ENCODE results near the gene GYPC. TPM values are rescaled to one million over a fixed set of nuclear protein-coding genes. Genes with fewer than 3 reads are reported as not detected.
A peak's percentile ranks its signal among the peaks of the same experiment; 100 is the strongest.

GYPC gene
- total RNA-seq, 2 experiments from 2014 or later: 87.6 to 99.8 TPM

GRCh38 chr2:126664234-126664633, 8.3 kb downstream of the GYPC start:
- peaks cover 72% of the 10 kb centered on the region for H3K4me1 Mint-ChIP-seq
- peaks cover 15% of the 10 kb centered on the region for H3K36me3 Mint-ChIP-seq
- CTCF ChIA-PET: interaction anchor here (0.8 to 3.7 kb wide), 4 partner anchors 10 to 136 kb away, joined by 3 to 13 read pairs (median 6); no protein-coding TSS in a partner anchor
- H3K4me3 Mint-ChIP-seq: peak overlapping the region; percentile 49
- no peaks in the 10 kb centered on the region for H3K27me3 Mint-ChIP-seq
- H3K9me3 Mint-ChIP-seq (ENCODE audit: low read depth): no peaks in the 10 kb centered on the region
- H3K27ac Mint-ChIP-seq: peak overlapping the region; percentile 95
- DNase-seq (peak; percentile 68), ATAC-seq (peak; percentile 69)

- peaks cover 71% of the 10 kb centered on the region for H3K4me1 Mint-ChIP-seq
- peak overlapping the region; percentile 49 for H3K4me3 Mint-ChIP-seq
- H3K36me3 Mint-ChIP-seq: peaks cover 14% of the 10 kb centered on the region
- no peaks in the 10 kb centered on the region for H3K27me3 Mint-ChIP-seq
- CTCF ChIA-PET: interaction anchor here (0.8 to 3.7 kb wide), 5 partner anchors 11 to 137 kb away, joined by 3 to 13 read pairs (median 3); no protein-coding TSS in a partner anchor
- peak overlapping the region; percentile 95 for H3K27ac Mint-ChIP-seq
- ATAC-seq: peak; percentile 24
- no peak for DNase-seq
- H3K9me3 Mint-ChIP-seq (ENCODE audit: low read depth): no peaks in the 10 kb centered on the region
Measured at GRCh38 chr2:126664639-126665038, 8.7 kb downstream of the GYPC start.

GRCh38 chr2:126665483-126665882, 9.5 kb downstream of the GYPC start:
- H3K4me1 Mint-ChIP-seq: peaks cover 64% of the 10 kb centered on the region
- DNase-seq: no peak
- no peak for ATAC-seq
- peaks cover 17% of the 10 kb centered on the region for H3K36me3 Mint-ChIP-seq
- H3K27ac Mint-ChIP-seq: peak overlapping the region; percentile 62
- H3K4me3 Mint-ChIP-seq: no peak overlapping the region
- CTCF ChIA-PET: interaction anchor here (0.8 to 3.7 kb wide), 2 partner anchors 111 to 137 kb away, joined by 3 to 9 read pairs; no protein-coding TSS in a partner anchor
- H3K9me3 Mint-ChIP-seq (ENCODE audit: low read depth): no peaks in the 10 kb centered on the region
- H3K27me3 Mint-ChIP-seq: no peaks in the 10 kb centered on the region

- no peak overlapping the region for H3K4me3 Mint-ChIP-seq
- no peak overlapping the region for H3K27ac Mint-ChIP-seq
- CTCF ChIA-PET: interaction anchor here (0.8 kb wide), 1 partner anchor 109 kb away, joined by 3 read pairs; no protein-coding TSS in a partner anchor
- peaks cover 19% of the 10 kb centered on the region for H3K36me3 Mint-ChIP-seq
- peaks cover 38% of the 10 kb centered on the region for H3K4me1 Mint-ChIP-seq
- H3K9me3 Mint-ChIP-seq (ENCODE audit: low read depth): no peaks in the 10 kb centered on the region
- DNase-seq (no peak), ATAC-seq (no peak)
- no peaks in the 10 kb centered on the region for H3K27me3 Mint-ChIP-seq
Measured at GRCh38 chr2:126668254-126668653, 12.3 kb downstream of the GYPC start.

- Mint-ChIP-seq H3K27ac (no peak overlapping the region), H3K36me3 (peaks cover 26% of the 10 kb centered on the region), H3K4me3 (no peak overlapping the region), H3K27me3 (no peaks in the 10 kb centered on the region), H3K9me3 (ENCODE audit: low read depth) (peaks cover 2% of the 10 kb centered on the region), H3K4me1 (peaks cover 23% of the 10 kb centered on the region)
- no peak for ATAC-seq
- CTCF ChIA-PET: no interaction called here
- no peak for DNase-seq
Measured at GRCh38 chr2:126669772-126670171, 13.8 kb downstream of the GYPC start.

- H3K36me3 Mint-ChIP-seq: peaks cover 42% of the 10 kb centered on the region
Measured at GRCh38 chr2:126671488-126671887, 15.5 kb downstream of the GYPC start.

GRCh38 chr2:126672980-126673605, 17.1 kb downstream of the GYPC start:
- Mint-ChIP-seq H3K27me3 (no peaks in the 10 kb centered on the region), H3K9me3 (ENCODE audit: low read depth) (peaks cover 16% of the 10 kb centered on the region), H3K4me3 (no peak overlapping the region), H3K4me1 (peaks cover 7% of the 10 kb centered on the region), H3K27ac (no peak overlapping the region), H3K36me3 (peaks cover 47% of the 10 kb centered on the region)
- ATAC-seq (no peak), DNase-seq (no peak)
- CTCF ChIA-PET: no interaction called here

More at GRCh38 chr2:126671488-126671887, 15.5 kb downstream of the GYPC start:
- no peaks in the 10 kb centered on the region for H3K27me3 Mint-ChIP-seq
- peak overlapping the region; percentile 8 for H3K27ac Mint-ChIP-seq
- ATAC-seq (no peak), DNase-seq (no peak)
- H3K4me3 Mint-ChIP-seq: no peak overlapping the region
- CTCF ChIA-PET: no interaction called here
- H3K4me1 Mint-ChIP-seq: peaks cover 8% of the 10 kb centered on the region
- peaks cover 12% of the 10 kb centered on the region for H3K9me3 Mint-ChIP-seq (ENCODE audit: low read depth)

GRCh38 chr2:126674075-126674744, 18.3 kb downstream of the GYPC start:
- Mint-ChIP-seq H3K36me3 (peaks cover 51% of the 10 kb centered on the region), H3K27ac (no peak overlapping the region), H3K9me3 (ENCODE audit: low read depth) (peaks cover 16% of the 10 kb centered on the region), H3K4me3 (no peak overlapping the region), H3K27me3 (no peaks in the 10 kb centered on the region), H3K4me1 (peaks cover 7% of the 10 kb centered on the region)
- DNase-seq: no peak
- CTCF ChIA-PET: interaction anchor here (0.8 kb wide), 1 partner anchor 8 kb away, joined by 3 read pairs; no protein-coding TSS in a partner anchor
- no peak for ATAC-seq

GRCh38 chr2:126675637-126676036, 19.7 kb downstream of the GYPC start:
- Mint-ChIP-seq H3K4me1 (peaks cover 7% of the 10 kb centered on the region), H3K4me3 (no peak overlapping the region), H3K9me3 (ENCODE audit: low read depth) (peaks cover 16% of the 10 kb centered on the region), H3K36me3 (peaks cover 50% of the 10 kb centered on the region), H3K27ac (no peak overlapping the region), H3K27me3 (no peaks in the 10 kb centered on the region)
- no peak for DNase-seq
- CTCF ChIA-PET: interaction anchor here (1.0 kb wide), 1 partner anchor 147 kb away, joined by 3 read pairs; no protein-coding TSS in a partner anchor
- no peak for ATAC-seq

- H3K4me1 Mint-ChIP-seq: peaks cover 7% of the 10 kb centered on the region
- no peak for DNase-seq
- H3K9me3 Mint-ChIP-seq (ENCODE audit: low read depth): peaks cover 16% of the 10 kb centered on the region
- H3K27ac Mint-ChIP-seq: no peak overlapping the region
- CTCF ChIA-PET: interaction anchor here (1.0 kb wide), 1 partner anchor 148 kb away, joined by 3 read pairs; no protein-coding TSS in a partner anchor
- H3K27me3 Mint-ChIP-seq: no peaks in the 10 kb centered on the region
- H3K36me3 Mint-ChIP-seq: peaks cover 51% of the 10 kb centered on the region
- H3K4me3 Mint-ChIP-seq: no peak overlapping the region
- ATAC-seq: no peak
Measured at GRCh38 chr2:126676221-126677175, 20.5 kb downstream of the GYPC start.

GRCh38 chr2:126677176-126677538, 21.2 kb downstream of the GYPC start:
- ATAC-seq (no peak), DNase-seq (no peak)
- Mint-ChIP-seq H3K27me3 (no peaks in the 10 kb centered on the region), H3K27ac (no peak overlapping the region), H3K9me3 (ENCODE audit: low read depth) (peaks cover 16% of the 10 kb centered on the region), H3K4me1 (peaks cover 7% of the 10 kb centered on the region), H3K36me3 (peaks cover 51% of the 10 kb centered on the region), H3K4me3 (no peak overlapping the region)
- CTCF ChIA-PET: no interaction called here

GRCh38 chr2:126678269-126679065, 22.5 kb downstream of the GYPC start:
- ATAC-seq (no peak), DNase-seq (no peak)
- Mint-ChIP-seq H3K27ac (no peak overlapping the region), H3K4me3 (no peak overlapping the region), H3K36me3 (peaks cover 54% of the 10 kb centered on the region), H3K27me3 (no peaks in the 10 kb centered on the region), H3K9me3 (ENCODE audit: low read depth) (peaks cover 16% of the 10 kb centered on the region), H3K4me1 (peaks cover 7% of the 10 kb centered on the region)
- CTCF ChIA-PET: no interaction called here
